ENCODE results near the gene COL4A3.
"Not testable (repeated sequence)": the region's sequence is repeated elsewhere in the genome, so short reads cannot be mapped to it uniquely, and the experiment has no call there.

COL4A3 gene

DNA sequence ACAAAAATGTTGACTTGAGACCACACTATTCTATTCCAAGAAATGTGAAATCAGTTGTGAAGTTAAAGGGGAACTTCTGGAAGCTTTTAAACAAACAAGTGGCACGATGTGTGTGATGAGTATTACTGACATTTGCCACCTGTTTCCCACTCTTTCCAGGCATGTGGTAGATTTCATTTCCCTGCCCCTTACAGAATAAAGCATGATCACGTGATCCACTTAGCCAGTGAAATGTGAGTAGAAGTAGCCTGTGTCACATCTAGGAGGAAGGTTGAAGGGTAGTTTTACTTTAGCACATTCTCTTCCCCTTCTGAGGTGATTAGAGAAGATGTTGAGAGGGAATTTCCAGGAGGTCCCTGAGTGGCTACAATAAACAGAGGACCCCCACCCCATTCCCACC is 4.3 kb upstream of the COL4A3 start:
- no peak for DNase-seq

DNA sequence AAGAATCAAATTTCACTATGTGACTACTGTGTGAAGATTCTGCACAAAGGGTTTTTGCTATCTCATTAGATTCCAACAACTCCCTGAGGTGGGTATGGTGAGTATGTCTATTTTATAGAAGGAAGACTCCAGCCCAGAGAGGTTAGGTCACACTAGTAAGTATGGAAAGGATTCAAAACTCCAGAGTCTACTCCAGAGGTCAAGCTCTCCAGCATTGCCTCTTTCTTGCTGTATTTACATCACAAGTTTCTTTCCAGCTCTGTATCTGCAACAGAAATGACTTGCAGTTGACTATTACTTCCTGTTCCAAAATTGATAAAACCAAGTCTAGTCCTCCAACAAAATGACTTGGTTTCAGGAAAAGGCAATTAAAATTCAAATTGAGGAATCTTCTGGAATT is 2.5 kb upstream of the COL4A3 start:
- DNase-seq = no peak

DNA sequence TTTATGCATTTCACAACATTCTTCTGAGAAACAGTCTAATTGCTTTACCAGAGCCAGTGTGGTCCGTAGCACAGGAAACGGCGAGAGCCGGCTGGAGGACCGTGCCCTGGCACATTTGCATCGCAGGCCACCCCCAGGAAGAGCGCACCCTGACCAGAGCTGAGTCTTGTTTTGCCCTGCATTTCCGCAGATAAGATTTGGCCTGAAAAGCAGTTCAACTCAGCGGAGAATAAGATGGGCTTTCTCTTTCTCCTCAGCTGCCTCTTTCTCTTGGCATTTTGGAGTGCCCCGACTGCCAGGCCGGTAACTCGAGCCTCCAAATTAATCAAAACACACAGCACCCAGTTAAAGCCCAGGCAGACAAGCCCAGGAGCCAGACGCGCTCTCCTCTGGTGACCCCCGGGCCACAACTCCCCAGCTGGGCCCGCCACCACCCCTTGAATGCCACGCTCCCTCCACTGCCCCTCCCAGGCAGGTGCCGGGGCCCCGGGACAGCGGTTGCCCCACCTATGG is 883 bp upstream of the COL4A3 start:
- no peak for DNase-seq

DNA sequence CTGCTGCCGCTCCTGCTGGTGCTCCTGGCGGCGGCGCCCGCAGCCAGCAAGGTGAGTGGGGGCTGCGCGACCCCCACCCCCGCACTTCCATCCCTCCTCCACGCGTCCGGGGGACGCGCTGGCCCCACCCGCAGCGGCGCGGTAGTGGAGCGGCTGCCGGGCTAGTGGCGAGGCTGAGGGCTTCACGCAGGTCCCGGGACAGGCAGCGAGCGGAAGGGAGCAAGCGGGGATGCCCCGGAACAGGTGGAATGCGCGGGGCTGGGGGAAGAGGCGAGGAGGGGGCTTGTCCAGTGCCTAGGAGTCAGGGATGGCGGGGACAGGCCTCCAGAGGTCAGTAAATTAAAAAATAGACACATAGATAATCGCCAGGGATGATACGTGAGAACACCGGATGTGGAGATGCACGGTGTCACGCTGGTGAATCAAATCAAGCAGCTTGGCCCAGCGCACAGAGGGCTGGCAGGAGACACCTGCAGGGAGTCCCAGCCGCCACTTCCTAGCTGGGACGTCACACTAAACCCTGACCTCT is 403 bp downstream of the COL4A3 start:
- DNase-seq = no peak

DNA sequence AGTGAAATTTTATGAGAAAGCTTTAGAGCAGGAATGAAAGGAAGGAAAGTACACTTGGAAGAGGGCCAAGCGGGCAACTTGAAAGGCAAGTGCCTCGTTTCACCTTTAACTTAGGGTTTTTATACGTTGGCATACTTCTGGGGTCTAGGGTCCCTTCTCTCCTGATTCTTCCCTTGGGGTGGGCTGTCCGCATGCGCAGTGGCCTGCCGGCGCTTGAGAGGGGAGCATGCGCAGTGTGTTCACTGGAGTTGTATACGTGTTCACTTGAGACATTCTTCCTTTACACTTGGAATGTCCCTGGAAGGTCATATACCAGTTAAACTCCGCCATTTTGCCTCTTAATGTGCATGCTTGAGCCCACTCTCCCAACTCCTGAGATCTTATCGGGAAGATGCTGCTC is 7.4 kb downstream of the COL4A3 start:
- DNase-seq = not testable (repeated sequence)

DNA sequence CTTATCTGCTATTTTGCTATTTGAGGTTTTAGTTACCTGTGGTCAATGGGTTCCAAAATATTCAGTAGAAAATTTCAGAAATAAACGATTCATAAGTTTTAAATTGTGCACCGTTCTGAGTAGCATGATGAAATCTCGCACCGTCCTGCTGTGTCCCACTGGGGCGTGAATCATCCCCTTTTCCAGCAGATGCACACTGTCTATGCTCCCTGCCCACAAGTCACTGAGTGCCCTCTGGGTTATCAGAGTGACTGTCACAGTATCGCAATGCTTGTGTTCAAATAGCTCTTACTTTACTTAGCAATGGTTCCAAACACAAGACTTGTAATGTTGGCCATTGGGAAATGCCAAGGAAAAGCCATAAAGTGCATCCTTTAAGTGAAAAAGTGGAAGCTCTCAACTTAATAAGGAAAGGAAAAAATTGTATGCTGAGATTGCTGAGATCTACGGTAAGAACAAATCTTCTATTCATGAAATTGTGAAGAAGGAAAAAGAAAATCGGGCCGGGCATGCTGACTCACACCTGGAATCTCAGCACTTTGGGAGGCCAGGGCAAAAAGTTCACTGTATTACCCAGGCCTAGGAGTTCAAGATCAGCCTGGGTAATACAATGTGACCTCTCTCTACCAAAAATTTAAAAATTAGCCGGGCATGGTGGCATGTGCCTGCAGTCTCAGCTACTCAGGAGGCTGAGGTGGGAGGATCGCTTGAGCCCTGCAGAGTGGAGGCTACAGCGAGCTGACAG is 13.3 kb downstream of the COL4A3 start:
- no peak for DNase-seq

DNA sequence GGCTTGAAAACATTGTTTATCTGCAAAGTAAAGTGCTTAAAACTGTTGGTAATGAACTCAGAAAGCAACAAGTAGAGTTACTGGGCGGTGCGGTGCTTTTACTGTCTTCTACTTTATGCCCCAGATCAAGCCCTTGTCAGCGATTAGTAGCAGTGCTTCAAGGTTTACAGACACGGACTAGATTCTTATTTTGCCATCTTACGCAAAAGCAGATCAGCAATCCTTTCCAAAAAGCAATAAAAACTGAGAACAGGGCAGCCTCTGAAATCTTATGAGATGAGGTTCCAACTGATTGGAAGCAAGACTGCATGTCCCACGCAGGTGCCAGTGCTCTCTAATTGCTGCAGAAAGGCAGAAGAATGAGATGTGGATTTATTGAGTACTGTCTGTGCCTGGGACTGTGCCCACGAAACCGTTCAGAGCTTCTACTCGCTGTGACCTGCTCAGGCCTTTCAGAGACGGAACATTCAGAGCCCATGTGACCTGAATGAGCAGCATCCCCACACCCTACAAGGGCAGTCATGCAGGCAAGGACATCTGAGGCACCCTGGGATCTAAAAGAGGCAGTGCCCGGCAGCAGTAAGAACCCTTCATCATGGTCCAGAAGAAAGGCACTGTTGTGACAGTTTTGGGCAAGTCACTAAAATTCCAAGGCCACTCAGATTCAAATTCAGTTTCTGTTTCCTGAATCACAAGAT is 15.7 kb downstream of the COL4A3 start:
- no peak for DNase-seq

DNA sequence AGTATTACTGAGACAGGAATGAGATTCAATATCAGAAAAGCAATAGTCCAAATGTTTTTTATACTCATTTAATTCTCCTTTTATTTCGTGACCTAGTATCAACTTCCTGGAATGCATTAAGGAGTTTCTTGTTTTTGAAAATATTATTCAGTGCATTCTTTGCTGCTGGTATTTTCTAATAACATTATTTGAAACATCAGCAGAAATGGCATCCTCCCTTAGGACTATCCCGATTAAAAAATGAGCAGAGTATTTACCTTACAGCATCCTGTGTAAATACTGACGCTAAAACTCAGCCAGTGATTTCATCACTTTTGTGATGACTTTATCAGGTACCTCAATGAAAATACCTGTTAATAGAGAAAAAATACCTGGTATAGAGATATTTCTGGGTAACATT is 16.3 kb downstream of the COL4A3 start:
- no peak for DNase-seq

DNA sequence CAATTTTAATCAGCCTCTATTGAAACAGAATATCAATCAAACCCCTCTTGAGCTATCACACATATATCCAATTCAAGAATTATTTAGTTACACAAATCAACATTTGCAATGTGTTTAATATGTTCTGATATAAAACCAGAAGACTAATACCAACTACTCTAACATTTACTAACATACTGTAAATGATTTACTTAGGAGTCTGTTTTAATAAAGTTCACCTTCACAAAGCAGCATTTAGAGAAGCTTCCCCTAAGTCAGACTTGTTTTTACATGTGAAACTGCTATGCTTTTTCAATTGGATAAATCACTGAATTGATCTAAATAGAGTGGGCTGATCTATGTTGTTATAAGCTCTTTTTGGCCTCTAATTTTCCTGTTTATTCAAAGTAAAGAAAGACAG is 18.3 kb downstream of the COL4A3 start:
- DNase-seq = no peak

DNA sequence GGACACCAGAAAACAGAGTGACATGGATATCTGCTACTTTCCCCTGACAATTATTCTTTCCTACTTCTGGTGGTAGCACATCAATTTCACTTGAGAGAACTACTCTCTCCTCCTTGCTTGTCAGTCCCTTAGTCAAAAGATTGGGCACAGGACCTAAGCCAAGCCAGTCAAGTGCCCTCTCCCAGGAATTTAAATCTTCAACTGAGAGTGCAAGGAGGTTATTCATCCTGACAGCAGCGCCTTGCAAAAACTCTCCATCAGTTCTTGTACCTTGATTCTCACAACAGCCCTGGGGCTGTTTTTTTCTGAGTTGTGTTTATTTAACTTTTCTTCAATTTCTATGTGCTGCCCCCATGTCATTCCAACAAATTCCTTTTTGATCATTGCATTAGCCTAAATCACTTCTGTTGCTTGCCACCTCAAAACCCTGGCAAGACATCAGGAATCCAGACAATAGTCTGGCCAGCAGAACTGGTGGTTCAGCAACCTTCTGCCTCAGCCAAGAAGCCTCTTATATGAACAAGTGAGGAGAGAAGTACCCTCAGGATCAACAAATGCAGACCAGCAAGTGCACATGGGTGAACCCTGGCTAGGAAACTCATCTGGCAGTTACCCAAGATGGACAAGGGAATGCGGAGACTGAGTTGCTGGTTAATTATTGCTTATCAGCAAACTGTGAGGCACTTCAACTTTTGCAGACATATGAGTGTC is 19.4 kb downstream of the COL4A3 start:
- DNase-seq = no peak

DNA sequence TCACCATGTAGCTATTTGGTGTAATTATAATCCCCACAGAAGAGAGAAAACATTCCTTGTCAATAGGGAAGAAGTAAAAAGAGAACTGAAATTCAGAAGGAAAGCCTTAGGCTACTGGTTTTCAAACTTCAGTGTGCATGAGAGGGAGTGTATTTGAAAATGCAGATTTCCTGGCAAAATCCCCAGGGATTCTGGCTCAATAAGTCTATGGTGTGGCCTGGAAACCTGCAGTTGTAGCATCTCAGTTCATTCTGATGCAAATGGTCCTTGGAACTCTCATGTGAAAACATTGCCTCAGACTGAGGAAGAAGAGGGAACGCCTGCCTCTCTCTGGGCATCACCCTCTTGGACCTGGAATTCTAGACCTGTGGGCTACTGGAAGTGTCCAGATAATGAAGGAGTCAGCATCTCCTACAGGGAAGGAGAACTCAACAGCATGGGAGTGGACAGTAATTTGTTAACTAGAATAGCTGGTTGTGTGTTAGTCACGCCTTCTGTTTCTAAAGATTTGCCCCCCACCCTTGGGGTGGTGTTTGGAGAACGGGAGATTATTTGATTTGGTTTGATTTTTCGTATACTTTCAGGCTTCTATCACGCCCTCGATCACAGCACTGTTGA is 21.3 kb downstream of the COL4A3 start:
- no peak for DNase-seq

DNA sequence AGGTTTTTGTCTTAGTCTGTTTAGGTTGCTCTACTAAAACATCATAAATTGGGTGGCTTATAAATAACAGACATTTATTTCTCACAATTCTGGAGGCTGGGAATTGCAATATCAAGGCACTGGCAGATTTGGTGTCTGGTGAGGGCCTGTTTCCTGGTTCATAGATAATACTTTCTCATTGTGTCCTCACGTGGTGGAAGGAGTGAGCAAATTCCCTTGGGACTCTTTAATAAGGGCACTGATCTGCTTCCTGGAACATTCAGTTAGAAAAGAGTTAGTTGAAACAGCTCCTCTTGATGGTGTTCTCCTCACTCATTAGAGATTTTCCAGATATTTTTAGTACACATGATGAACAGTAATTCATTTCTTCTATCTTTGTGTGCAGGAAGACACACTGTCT is 22.3 kb downstream of the COL4A3 start:
- peak; percentile 17 for DNase-seq

DNA sequence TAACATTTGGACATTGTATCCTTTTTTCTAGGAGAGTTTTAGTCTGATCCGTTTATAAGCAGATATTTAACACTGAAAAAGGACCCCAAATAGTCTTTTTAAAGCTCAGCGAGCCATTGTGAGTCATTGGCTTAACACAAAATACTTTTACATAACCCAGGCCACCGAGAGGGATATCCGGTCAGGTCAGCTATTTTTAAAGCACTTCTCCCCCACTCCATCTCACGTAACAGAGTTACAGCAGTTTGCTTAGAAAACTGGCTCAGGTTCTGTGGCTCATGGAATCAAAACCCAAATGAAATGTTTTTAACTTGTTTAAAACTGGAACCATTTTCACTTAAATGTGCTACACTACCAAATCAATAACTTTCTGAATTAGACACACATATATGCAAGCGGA is 23.9 kb downstream of the COL4A3 start:
- no peak for DNase-seq

DNA sequence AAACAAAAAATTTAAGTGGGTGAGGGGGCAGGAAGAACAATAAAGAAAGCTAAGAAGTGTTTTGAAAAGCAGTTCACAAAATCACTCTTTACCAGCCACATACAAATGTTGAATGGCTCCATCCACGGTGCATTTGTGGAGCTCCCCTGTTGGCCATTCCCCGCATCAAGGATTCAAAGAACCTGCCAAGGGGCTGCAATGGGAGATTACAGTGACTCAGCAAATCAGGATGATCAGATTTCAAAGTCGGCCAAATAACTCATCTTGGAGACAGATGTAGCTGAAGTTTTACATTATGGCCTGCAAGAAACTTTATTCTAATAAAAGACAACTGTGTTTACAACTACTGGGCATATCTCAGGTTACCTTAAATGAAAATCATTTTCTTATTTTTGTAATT is 26.9 kb downstream of the COL4A3 start:
- DNase-seq = no peak

DNA sequence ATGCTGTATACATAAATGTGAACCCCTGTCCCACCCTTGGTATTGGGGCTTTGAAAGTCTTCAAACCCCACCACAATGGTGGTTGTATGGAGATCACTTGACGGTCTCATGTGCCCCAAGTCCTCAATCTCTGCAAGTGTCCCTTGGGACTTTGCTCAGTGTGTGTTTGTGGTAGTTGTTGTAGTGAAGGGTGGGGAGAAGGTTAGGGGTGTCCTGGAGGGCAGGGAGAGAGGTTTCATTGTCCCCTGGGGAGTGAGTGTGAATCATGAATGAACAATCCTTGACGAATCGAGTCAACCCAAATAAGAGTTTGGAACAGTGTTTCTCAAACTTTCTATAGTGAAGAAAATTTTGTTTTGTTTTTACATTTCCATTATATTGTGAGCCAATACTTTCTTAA is 28.1 kb downstream of the COL4A3 start:
- no peak for DNase-seq

DNA sequence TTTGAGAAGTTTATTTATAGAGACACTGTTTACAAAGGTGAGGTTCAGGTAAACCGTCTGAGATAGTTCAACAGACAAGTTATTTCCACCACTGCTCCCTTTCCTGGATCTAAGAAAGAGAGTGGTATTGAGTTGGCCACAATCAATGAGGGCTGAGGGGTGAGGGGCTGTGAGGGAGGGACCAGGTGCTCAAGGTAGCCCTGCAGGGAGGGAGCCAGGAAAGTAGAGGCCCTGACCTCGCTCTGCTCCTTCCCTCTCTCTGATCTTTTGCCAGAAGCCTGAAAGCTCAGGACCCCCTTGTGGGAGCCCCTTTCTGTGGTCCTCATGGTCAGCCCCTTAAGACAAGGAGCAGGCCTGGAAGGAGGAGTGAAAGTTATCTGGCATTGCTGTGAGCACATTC is 29.8 kb downstream of the COL4A3 start:
- DNase-seq = no peak

DNA sequence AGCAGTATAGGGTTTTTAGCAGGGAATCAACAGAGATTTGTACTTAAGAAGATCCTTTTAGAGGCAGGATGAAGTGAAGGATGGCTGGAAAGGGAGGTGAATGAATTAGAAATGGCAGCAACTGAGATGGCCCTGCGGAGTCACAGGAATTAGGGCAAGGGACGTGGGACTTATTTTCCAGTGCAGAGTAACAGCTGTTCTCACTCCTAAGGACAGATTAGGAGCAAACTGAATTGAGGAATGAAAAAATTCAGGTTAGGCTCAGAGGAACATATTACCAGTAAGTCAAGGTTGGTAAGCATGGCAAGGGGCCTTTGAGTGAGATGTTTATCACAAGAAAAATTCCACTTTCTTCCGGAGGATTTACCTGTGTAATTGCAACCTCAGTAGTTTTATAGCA is 34.4 kb downstream of the COL4A3 start:
- no peak for DNase-seq

DNA sequence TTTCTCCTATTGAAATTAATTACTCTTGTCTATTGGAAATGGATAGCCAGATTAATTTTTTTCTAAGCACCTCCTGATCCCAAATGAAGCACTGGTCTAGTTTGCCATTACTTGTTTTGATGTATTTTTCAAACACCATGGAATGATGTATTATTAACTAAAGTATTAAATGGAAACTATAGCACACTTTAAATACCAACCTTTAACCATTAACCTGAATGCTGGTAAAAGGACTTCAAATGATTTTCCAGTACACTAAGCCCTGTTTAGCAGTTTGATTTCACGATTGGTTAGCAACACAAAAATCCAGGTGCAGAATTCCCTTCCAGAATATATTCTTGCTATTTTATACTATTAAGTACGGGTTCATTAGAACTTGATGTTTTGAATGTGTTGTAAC is 37.3 kb downstream of the COL4A3 start:
- no peak for DNase-seq

DNA sequence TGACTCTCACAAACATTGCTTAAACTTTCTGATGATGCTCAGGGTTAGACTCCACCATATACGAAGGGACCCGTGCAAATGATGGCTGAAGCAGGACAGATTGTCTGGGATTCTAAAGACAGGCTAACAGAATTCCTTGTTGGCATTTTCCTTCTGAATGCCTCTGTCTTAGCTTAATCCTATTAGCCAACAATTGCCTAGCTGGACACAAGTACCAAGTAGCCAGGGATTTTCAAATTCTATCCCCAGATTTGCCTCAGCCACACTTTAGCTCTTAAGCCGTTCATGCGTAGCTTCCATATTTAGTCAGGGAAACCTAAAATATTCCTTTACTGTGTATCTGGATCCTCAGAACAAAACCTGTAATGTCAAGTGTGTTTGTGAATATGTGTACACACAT is 40.0 kb downstream of the COL4A3 start:
- no peak for DNase-seq

DNA sequence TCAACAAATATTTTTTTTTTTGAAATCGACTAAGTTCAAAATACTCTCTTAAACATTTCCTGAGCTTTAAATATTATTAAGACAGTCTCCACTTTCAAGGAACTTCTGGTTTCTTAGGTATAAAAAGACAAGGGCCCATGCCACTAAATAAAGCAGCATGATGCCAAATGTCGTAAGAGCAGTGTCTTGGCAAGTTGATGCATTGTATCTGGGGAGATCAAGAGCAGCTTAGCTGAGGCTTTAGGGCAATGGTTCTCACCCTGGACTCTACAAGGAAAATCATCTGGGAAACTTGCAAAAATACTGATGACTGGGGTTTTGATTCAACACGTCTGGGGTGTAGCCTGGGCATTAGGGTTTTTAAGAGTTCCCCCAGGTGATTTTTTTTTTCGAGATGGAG is 41.3 kb downstream of the COL4A3 start:
- DNase-seq = no peak

DNA sequence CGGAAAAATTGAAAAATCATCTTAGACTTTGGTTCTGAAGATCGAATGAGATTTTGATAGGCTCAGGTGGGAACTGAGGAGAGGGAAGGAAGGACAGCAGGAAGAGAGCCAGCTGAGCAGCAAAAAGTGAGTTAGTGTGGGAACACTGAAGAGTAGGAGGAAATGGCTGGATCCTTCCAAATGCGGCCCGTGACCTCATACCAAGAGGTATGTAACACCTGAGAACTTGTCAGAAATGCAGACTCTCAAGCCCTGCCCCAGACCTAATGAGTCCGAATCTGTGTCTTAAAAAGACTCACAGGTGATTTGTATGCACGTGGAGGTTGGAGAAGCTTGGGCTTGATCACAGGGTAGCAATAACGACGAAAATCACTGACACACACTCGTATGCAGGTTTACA is 42.0 kb downstream of the COL4A3 start:
- DNase-seq = no peak

DNA sequence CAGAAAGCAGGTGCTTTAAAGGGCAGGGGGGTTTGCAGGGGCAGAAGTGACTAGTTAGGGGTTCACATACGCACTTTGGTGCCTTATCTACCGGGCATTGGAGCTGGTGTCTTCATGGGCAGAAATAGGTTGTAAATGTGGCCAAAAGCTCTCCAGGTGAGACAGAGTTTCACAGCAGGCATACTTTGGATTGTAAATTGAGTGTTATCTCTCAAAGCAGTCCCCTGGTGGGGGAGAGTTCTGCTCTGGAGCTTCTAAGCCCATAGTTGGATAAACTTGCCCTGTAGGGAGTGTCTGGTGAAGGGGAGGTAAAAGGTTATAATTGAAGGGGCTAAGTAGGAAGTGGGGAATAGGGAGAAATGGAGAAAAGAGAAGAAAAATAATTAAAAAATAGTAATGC is 43.1 kb downstream of the COL4A3 start:
- no peak for DNase-seq

DNA sequence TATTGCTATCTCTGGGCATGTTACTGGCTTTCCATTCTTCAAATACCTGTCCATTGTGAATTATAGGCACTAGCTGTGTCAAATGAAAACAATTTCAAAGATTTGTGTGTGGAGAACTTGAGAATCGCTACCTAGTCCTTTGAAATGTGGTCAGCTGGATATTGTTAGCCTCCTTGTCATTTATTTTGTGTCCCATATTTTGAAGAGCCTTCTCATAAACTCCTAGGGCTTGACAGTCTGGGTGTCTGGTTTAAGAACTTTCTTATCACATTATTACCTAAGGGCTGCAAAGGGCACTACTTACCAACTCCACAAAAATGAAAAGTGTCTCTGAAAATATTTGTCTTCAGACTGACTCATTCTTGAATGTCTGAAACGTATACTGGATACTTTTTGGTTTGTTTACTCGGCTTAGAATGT is 50.2 kb downstream of the COL4A3 start:
- no peak for DNase-seq
